Activated gamma-delta T cell treated with anti-CD3 and anti-CD28 coated beads, Interleukin-2, amount 50 U/mL, for 16 hours (primary cell): Measurements from ENCODE around the gene CRYBB1.
"Not testable (repeated sequence)": the region's sequence is repeated elsewhere in the genome, so short reads cannot be mapped to it uniquely, and the experiment has no call there.

Experiments used
- DNase-seq: peaks from one replicate; pipeline ENCODE4 v3.0.0-alpha.2; 2020; ENCODE audit warnings: low read depth

Gene CRYBB1

DNA sequence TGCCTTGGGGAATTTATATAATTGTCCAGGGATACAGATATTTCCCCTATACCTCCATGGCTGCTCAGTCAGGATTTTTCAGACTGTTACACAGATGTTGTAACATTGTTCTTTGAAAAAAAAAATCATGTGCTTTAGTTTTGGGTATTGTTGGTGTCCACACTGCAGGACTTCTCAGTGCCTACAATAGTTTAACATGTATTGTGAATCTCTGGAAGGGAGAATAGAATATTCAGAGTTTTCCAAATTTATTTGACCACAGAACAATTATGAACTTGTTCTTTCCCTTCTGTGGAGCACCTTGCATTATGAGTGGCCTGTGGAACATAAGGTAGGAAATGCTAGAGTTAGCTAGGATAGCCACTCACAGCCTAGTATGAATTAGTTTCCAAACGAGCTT lies 18.5 kb upstream of the CRYBB1 start:
- no peak for DNase-seq

DNA sequence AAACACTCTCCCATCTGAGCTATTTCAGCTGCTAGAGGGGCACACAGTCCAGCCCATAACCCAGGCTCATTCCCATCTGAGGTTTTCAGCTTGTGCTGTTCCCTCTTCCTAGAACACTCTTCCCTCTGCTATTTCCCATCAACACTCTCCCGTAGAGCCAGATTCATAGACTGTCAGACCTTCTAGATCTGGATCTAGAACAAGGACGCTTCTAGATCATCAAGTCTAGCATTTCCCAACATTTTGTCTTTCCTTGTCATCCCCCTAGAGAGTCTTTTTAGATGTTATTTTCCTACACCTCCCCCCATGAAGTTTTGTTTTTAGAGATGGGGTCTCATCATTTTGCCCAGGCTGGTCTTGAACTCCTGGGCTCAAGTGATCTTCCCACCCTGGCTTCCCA lies 17.3 kb upstream of the CRYBB1 start:
- DNase-seq: no peak

DNA sequence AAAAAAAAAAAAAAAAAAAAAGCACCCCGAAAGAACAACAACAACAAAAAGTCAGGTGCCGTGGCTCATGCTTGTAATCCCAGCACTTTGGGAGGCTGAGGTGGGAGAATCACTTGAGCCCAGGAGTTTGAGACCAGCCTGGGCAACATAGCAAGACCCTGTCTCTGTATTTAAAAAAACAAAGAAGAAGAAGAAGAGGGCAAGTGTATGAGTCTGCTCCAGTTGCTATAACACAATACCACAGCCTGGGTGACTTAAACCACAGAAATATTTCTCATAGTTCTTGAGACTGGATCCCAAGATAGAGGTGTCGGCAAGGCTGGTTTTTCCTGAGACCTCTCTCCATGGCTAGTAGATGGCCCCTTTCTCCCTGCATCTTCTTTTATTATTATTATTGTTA lies 16.4 kb upstream of the CRYBB1 start:
- DNase-seq: no peak

DNA sequence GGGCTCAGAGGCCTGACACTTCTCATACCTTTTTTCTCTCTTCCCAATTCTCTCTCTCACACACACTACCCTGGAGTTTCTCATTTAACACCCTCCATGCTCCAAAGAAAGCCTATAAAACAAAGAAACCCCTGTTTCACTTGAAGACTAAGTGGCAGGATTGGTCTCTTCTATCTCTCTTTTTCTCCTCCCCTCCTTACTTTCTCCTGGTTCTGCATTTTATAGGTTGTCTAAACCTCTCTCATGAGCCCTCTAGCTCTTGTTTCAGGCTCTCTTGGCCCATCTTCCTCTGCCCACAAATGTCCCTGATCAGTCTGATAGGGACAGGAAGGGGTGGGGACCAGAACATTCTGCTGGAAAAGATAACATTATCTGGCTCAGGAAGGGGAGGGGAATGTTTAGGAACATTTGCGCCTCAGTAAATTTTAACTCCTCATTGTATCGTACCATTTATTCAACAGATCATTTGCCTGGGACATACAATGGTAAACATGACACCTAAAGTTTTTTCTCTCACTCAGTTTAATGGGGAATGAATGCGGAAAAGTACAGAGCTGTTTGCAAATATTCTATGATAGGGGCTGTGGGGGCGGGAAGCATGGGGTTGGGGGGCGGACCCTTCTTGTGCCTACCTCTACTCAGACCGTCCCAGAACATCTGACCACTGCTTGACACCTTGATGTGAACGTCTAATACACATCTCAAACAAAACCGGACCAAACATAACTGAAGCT lies 14.8 kb upstream of the CRYBB1 start:
- DNase-seq: no peak

DNA sequence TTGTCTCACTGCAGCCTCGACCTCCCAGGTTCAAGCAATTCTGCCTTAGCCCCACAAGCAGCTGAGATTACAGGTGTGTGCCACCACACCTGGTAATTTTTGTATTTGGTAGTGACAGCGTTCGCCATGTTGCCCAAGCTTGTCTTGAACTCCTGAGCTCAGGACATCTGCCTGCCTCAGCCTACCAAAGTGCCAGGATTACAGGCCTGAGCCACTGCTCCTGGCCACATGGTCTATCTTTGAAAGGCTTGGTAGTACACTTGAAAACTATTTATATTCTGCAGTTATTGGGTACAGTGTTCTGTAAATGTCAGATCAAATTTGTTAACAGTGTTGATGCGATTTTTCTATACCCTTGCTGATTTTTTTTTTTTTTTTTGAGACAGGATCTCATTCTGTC lies 13.5 kb upstream of the CRYBB1 start:
- no peak for DNase-seq

DNA sequence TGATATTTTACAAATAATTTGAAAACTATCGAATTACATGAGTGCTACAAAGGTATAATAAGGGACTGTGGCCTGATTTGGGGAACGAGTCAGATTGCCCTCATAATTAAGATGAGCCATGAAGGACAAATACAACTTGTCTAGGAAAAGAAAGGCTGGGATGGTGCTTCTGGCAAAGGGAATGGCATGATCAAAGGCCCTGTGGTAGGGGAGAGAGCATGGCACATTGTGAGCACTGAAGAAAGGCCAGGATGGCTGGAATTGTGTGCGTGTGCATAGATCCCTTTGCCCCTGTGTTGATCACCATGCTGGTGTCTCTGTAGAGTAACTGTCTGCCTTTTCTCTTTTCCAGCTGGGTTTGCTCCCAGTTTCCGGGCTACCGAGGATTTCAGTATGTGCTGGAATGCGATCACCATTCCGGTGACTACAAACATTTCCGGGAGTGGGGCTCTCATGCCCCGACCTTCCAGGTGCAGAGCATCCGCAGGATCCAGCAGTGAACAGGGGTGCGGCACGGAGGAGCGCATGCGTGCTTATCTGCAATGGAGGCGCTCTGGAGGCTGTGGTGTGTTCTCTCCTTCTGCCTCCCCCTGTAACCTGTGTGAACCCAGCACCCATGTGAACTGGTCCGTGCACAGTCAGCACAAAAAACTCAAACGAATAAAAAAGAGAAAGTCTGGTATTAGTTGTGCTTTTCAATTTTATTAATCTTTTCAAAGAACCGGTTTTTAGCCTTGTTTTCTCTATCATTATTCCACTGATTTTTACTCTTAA lies 12.3 kb upstream of the CRYBB1 start:
- DNase-seq: no peak

DNA sequence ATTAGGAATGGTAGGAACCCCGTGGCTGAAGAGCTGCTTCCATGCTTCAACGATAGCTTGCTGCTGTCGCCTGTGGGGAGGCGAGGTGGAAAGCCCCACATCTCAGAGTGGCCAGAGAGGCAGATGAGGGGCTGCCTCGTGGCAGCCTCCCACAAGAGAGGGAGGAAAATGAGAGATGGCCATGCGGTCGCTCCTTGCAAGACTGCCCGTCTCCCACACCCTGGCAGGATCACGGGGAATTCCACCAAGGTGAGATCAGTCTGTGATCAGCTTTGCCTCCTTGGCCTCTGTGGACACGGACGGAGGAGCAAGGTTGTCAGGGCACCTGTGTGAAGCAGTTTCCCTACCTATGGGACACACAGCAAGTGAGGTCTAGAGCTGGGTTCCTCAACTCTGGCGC lies 7.0 kb upstream of the CRYBB1 start:
- no peak for DNase-seq

DNA sequence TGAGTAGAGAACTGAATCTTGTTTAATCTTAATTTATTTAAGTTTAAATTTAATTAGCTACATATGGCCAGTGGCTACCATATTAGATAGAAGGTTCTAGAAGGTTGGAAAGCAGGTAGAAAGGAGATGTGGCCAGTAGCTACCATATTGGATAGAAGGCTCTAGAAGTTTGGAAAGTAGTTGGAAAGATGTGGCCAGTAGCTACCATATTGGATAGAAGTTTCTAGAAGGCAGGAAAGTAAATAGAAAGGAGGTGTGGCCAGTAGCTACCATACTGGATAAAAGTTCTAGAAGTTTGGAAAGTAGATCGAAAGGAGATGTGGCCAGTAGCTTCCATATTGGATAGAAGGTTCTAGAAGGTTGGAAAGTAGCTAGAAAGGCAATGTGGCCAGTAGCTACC lies 6.2 kb upstream of the CRYBB1 start:
- DNase-seq: no peak

DNA sequence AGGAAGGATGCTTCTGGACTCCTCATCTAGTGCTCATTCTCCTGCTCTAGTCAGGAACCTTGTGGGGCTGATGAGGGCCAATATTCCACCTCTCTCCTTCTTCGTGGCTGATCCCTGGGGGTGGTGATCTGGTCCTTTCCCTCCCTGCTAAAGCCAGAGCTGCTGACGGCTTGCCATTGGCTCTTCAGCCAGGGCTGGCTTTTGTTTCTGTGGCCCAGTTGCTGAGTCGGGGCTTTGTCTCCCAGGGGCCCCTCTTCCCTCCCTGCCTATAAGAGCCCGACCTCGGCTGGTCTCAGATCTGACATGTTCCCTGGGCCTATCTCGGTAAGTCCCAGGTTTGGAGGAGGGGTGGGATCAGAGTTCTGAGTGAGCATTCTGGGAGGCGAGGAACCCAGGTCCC lies 3.8 kb upstream of the CRYBB1 start, which contains the start of gene CRYBA4:
CRYBA4 (plus strand) TSS at position 301 of the 400 bp plus-strand sequence. CDS start 634 bp downstream, outside the sequence.
- no peak for DNase-seq

DNA sequence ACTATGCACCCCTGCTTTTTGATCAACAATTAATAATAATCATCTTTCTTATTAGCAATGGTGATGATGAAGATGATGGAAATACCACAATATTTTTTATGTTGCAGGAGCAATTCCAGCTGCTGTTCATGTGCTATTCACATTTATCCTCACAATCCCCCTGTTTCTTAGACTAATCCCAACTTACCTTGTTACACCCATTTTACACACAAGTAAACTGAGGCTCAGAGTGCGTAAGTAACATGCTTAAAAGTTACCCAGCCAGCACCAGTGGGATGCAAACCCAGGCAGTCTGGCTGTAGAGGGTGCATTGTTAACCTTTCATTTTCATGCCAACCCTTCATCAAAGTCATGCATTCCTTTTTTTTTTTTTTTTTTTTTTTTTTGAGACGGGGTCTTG lies 2.4 kb upstream of the CRYBB1 start:
- no peak for DNase-seq

DNA sequence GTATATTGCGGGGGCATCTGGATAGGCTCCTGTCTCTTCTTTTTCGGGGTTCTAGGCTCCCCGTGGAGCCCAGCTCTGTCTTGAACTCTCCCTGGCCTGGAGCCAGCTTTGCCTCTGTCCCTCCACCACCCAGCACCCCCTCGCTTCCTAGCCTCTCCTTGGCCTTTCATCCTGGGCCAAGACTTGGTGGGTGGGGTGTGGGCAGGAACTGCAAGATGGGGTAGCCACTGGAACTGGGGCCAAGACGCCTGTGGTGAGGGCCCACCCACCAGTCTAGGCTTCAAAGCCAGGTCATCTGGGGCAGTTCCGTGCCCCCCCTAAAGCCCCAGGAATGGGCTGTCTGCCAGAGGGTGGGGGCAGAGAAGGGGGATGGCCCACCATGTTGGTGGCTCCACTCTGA lies 1.7 kb upstream of the CRYBB1 start:
- no peak for DNase-seq

DNA sequence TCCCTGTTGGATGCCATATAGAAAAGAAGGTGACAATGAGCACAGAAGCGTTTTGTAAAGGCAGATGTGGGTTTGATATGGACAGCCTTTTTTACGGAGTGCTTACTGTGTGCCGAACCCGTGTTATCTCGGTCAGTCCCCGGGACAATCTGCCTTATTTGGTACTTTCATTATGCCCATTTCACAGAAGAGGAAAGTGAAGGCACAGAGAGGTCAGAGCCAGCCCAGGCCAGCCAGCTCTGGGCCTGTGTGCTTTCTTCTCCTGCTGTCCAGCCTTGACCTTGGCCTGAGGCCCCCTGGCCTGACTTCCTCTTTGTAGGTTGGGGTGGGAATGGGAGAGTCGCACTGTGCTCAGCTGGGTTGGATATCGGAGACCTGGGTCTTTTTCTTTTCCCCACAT lies 628 bp upstream of the CRYBB1 start:
- no peak for DNase-seq

DNA sequence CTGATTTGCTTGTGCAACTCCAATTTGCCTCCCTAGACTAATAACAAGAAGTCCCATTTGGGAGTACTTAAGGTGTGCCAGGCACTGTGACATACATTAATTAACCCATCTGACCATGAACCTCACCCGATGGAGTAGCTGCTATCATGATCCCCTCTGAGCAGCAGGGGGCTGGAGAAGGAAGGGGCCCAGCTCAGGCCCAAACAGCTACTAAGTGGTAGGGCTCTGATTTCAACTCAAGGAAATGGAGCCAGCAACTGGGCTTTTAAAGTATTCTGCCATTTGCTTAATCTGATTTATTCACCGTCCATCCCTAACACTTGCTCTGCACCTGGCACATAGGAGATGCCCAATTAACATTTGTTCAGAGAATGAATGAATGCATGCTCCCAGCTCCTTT lies 1.2 kb downstream of the CRYBB1 start:
- no peak for DNase-seq

DNA sequence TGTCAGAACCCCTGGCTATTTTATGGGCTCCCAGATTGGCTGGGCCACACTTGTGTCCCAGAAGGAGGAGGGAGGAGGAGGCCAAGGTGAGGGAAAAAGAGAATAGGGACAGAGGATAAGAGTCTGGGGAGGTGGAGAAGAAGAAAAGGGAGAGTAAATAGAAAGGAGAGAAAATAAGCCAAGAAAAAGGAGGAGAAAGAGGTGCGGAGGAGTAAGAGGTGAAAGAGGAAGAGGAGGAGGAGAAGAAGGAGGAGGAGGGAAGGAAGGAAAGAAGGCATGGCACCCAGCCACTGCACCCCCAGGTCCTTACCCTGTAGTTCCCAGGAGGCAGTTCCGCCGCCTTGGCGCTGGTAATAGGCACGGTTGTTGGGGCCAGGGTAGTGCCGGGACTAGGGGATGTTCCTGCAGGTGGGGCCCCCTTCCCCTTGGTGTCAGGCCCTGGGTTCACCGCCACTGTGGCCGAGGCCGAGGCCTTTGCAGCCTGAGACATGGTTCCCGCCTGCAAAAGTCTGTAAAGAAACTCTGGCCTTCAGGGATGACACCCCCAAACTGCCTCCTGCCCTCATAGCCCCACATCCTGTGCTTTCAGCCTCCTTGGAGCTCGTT lies 1.9 kb downstream of the CRYBB1 start:
- no peak for DNase-seq

DNA sequence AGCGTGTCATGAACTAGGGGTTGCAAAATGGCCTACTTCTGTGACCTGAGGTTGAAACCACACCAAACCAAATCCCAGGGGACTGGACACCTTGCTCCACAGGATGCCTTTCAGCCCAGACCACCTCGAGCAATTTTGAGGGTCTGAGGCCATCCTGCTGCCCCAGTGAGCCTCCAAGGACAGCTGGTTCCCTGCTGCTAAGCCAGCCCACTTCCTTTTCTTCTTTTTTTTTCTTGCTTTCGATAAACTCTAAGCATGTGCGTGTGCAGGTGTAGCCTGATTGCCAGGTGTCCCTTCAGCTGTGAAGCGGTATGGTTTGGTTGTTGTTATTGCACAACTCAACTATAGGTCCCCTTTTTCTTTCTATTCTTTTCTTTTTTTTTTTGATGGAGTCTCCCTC lies 2.7 kb downstream of the CRYBB1 start:
- DNase-seq: no peak

DNA sequence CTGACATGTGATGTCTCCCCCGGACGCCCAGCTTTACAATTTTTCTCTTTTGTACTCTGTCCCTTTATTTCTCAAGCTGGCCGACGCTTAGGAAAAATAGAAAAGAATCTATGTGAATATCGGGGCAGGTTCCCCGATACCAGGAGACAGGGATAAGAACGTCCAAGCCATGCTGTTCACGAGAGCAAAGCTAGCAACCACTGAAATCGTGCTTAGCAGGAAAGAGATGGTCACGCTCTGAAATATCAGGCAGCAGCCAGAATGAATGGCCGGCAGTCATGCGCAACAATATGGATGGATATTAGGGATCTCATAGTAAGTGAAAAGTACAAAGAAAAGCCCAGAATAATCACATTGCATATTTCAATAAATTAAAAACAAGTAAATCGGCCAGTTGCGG lies 3.5 kb downstream of the CRYBB1 start:
- DNase-seq: no peak

DNA sequence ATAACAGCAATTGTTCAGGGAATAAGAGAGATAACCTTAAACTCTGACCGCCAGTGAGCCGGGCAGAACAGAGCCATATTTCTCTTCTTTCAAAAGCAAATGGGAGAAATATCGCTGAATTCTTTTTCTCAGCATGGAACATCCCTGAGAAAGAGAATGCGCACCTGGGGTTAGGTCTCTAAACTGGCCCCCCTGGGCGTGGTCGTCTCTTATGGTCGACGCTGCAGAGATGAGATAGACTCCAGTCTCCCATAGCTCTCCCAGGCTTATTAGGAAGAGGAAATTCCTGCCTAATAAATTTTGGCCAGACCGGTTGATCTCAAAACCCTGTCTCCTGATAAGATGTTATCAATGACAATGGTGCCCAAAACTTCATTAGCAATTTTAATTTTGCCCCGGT lies 4.1 kb downstream of the CRYBB1 start:
- not testable (repeated sequence) for DNase-seq

DNA sequence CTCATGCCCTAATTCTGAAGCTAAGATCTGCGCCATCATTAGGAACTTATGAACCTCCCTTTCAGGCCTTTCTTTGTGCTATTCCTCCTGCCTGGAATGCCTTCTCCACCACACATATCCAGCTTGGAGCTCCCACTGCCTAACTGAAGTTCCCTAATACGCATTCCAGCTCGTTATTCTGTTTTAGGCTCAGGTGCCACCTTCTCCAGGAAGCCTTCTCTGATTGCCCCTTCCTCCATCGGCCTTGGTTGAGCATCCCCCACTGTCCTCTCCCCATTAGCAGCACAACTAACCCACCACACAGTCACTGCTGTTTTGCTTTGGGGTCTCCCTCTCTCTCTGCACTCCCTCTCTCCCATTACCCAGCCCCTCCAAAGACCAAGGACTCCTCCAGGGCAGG lies 5.2 kb downstream of the CRYBB1 start:
- no peak for DNase-seq

DNA sequence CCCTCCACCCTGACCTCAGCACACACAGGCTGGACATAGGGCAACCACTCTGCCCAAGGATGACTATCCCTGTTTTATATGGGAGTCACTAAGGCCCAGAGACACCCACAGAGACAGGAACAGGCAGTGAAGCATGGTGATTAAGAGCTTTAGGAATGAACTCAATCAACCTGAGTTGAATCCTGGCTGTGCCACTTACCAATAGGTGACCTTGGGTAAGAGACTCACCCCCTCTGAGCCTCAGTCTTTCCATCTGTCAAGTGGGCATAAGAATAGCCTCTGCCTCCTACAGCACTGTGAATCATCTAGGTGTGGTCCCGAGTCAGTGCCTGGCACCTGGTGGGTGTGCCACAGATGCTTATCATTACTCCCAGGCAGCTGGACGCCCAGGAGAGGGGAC lies 6.8 kb downstream of the CRYBB1 start:
- DNase-seq: no peak

DNA sequence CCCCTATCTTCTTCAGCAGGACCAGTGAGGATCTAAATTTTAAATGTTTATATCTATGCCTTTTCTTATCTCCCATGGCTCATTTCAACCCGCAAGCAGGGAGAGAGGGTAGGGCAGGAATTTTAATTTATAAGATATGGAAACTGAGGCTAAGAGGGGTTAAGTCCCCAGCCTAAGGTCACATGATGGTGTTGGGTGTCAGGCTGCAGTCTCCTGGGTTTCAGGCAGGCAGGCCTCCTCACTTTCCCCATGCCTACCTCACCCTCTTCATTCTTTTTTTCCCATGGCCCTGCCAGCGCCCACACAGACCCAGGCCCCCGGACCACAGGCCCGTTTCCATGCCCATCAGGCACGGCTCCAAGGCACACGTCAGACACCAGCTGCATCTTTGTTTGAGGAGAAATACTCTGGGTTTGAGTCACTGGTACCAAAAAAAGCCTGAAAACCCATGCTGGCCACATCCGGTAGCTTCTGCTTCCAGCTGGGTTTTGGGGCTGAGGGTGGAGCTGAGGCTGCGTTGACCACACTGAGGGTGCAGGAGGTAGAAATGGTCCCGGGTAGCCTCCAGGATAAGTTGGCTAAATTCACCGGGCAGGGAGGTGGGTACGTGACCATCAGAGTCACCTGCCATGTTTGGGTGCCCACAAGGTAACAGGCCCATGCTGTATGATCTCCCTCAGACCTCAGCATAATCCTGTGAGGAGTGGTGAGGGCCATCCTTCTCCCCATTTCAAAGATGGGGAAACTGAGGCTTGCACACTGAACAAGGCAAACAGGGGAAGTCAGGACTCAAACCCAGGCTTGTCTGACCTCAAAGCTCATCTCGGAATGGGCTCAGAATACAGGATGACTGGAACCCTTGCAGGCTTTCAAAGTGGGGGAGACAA lies 7.5 kb downstream of the CRYBB1 start:
- no peak for DNase-seq

DNA sequence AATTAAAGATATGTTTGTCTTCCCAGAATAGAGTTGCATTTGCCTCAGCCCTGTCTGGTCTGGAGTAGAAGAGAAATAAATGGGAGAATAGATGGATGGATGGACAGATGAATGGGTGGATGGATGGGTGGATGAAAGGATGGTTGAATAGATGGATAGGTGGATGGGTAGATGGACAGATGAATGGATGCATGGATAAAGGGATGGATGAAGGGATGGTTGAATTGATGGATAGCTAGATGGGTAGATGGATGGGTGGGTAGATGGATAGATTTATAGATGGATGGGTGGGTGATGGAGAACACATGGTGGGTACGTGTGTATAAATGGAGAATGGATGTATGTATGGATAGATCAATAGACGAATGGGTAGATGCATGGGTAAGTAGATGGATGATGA lies 8.5 kb downstream of the CRYBB1 start:
- DNase-seq: no peak

DNA sequence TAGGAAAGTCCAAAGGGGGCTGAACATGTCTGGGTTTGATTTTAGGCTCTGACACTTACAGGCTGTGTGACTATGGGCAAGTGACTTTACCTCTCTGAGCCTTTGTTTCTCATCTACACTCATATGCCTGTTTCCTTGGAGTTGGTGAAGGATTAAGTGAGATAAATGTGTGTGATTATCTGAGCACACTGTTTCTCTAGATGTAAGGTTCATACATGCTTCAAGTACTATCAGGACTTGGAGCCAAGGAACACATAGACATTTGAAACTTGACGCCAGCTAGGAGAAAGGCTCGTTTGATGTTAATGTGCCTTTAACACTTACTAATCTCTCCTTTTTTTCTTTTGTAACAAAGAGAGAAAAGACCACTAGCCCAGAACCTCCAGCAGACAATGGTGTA lies 9.7 kb downstream of the CRYBB1 start:
- no peak for DNase-seq
